ENCODE measurements around the gene RAB30. TPM values are rescaled to one million over a fixed set of nuclear protein-coding genes. Genes with fewer than 3 reads are reported as not detected.

Gene RAB30
- total and polyA plus RNA-seq, 5 donors from 2014 or later, result 13.3 to 66.3 (median 22.2) TPM

- H3K27ac Mint-ChIP-seq, result no peak overlapping the region
- Histone ChIP-seq H3K27ac (ENCODE audit: insufficient read depth, low read length, poor library complexity, severe bottlenecking) (no peak overlapping the region), H3K36me3 (ENCODE audit: control insufficient read depth, insufficient read depth, low read length) (no peaks in the 10 kb centered on the region), H3K9me3 (ENCODE audit: control insufficient read depth in 2 of 2, low read length in 2 of 2) (no peaks in the 10 kb centered on the region), H3K4me1 (ENCODE audit: control insufficient read depth, insufficient read depth, low read length, poor library complexity, severe bottlenecking) (peaks cover 17% of the 10 kb centered on the region), H3K27me3 (ENCODE audit: control insufficient read depth, insufficient read depth, low read length) (no peaks in the 10 kb centered on the region), H3K4me3 (ENCODE audit: low read depth, low read length) (no peak overlapping the region)
- H3K36me3 Mint-ChIP-seq, result no peaks in the 10 kb centered on the region
- no peaks in the 10 kb centered on the region for H3K27me3 Mint-ChIP-seq
- no peak for ATAC-seq (ENCODE audit: low read depth in 2 of 2)
- peaks cover 16 to 50% (median 39%) of the 10 kb centered on the region in 4 donors for H3K4me1 Mint-ChIP-seq
- DNase-seq, result no peak
- H3K9me3 Mint-ChIP-seq, result peaks cover 0 to 6% (median 0%) of the 10 kb centered on the region in 7 donors
- H3K4me3 Mint-ChIP-seq, result no peak overlapping the region
These were observed 147.0 kb downstream of the RAB30 start for GRCh38 chr11:82924522-82925224.

Other genes starting within 250 kb of the RAB30 start
- 19.7 TPM for gene PRCP, start 171.5 kb downstream of the RAB30 start, total RNA-seq
- 10 to 100 TPM; 27.4 to 41.9 (median 32.8) TPM for gene PRCP, start 171.5 kb downstream of the RAB30 start, polyA plus RNA-seq
- gene DDIAS, start 170.2 kb downstream of the RAB30 start, total RNA-seq, result 2.2 TPM
- 1 to 10 TPM in 3 of 4 donors, under 1 TPM in 1; 0.86 to 2.8 (median 1.3) TPM for gene DDIAS, start 170.2 kb downstream of the RAB30 start, polyA plus RNA-seq
- 161 TPM for gene PCF11, start 85.2 kb upstream of the RAB30 start, total RNA-seq
- 10 to 100 TPM; 19.2 to 33.3 (median 26.2) TPM for gene PCF11, start 85.2 kb upstream of the RAB30 start, polyA plus RNA-seq
- 4.1 TPM for gene ANKRD42, start 121.8 kb upstream of the RAB30 start, total RNA-seq
- gene ANKRD42, start 121.8 kb upstream of the RAB30 start, polyA plus RNA-seq, result 1 to 10 TPM; 1.3 to 4.2 (median 2.8) TPM
- 35.9 TPM for gene CCDC90B, start 214.5 kb upstream of the RAB30 start, total RNA-seq
- 10 to 100 TPM; 68.5 to 77.6 (median 73.3) TPM for gene CCDC90B, start 214.5 kb upstream of the RAB30 start, polyA plus RNA-seq